Esophagus muscularis mucosa (tissue), 4 donors: ENCODE data around the gene RAMP3. TPM values are rescaled to one million over a fixed set of nuclear protein-coding genes. Genes with fewer than 3 reads are reported as not detected.

Experiments used
- DNase-seq: peaks from one replicate; pipeline ENCODE4 v3.0.0-alpha.2; 2017; ENCODE audit errors: extremely low spot score
- H3K27ac ChIP-seq, 4 donors: fragments of 200-600 bp; sonication (generic); replicated peaks in 1 of 4; 1 replicate in 3 of 4; 2 replicates in 1 of 4; pipeline ENCODE4 v1.5.1; 2016 to 2019; ENCODE audit warnings: mild to moderate bottlenecking in 1 of 4
- H3K27me3 ChIP-seq, 4 donors: fragments of 200-600 bp; sonication (generic); one replicate each; pipeline versions ENCODE4 v1.5.1 to v1.6.0; 2016 to 2019
- H3K36me3 ChIP-seq, 4 donors: fragments of 200-600 bp; sonication (generic); one replicate each; pipeline ENCODE4 v1.5.1; 2016 to 2019
- H3K4me1 ChIP-seq, 4 donors: fragments of 200-600 bp; sonication (generic); one replicate each; pipeline ENCODE4 v1.5.1; 2016 to 2019
- H3K4me3 ChIP-seq, 4 donors: fragments of 200-600 bp; sonication (generic); 1 replicate in 2 of 4; 2 replicates in 2 of 4; pipeline ENCODE4 v1.5.1; 2016 to 2019; ENCODE audit warnings: mild to moderate bottlenecking in 4 of 4, moderate library complexity in 1 of 4
- H3K9me3 ChIP-seq, 4 donors: fragments of 200-600 bp; sonication (generic); 1 replicate in 3 of 4; 2 replicates in 1 of 4; pipeline ENCODE4 v1.5.1; 2016 to 2019
- CTCF ChIP-seq, 3 experiments: fragments of 200-600 bp in 2 of 3; fragments of 450-650 bp in 1 of 3; sonication (generic) in 2 of 3; IDR thresholded peaks; one replicate each; pipeline ENCODE4 v1.5.1; 2017 to 2019; ENCODE audit warnings: antibody characterized with exemption in 3 of 3, mild to moderate bottlenecking in 2 of 3, moderate library complexity in 1 of 3
- EP300 ChIP-seq: sonication (generic); formaldehyde crosslinking; IDR thresholded peaks from one replicate; pipeline ENCODE4 v1.6.1; 2017; ENCODE audit warnings: antibody characterized with exemption
- POLR2A ChIP-seq: fragments of 450-650 bp; IDR thresholded peaks from one replicate; pipeline ENCODE4 v1.6.1; 2017; ENCODE audit warnings: antibody characterized with exemption, moderate library complexity, mild to moderate bottlenecking, low read depth
- POLR2AphosphoS5 ChIP-seq, 2 donors: sonication (generic); formaldehyde crosslinking; IDR thresholded peaks; one replicate each; pipeline ENCODE4 v1.6.1; 2017; ENCODE audit warnings: antibody characterized with exemption in 2 of 2
- WGBS: methylation state at CpG from one replicate; pipeline ENCODE4 v1.1.5; 2018; 5-methylcytosine and 5-hydroxymethylcytosine counted together
- intact Hi-C: fragments of 100-400 bp; cut with DNase I; formaldehyde crosslinking; loops from one replicate; pipeline ENCODE4 v1.15.1; 2023
- total RNA-seq, 4 donors: library from RNA; depleted of rRNA; stranded (reverse); fragments of >200 nt; gene quantifications; one replicate each; pipeline versions ENCODE4 v1.1.0 to v1.2.1, GENCODE V29; 2016

RAMP3 gene
- total RNA-seq, 4 donors from 2014 or later = 30.7 to 112 (median 77.2) TPM

GRCh38 chr7:45211958-45212357, 54.4 kb downstream of the RAMP3 start:
- no peak overlapping the region for H3K4me3 ChIP-seq
- H3K36me3 ChIP-seq = no peaks in the 10 kb centered on the region
- no peaks in the 10 kb centered on the region for H3K9me3 ChIP-seq
- intact Hi-C loops = no loop called here
- peak overlapping the region in 2 of 4 donors; percentile 13 to 31 for H3K27ac ChIP-seq
- 87% methylated on average over 2 of the region's 2 CpGs for WGBS
- TF ChIP-seq POLR2AphosphoS5 (IDR thresholded peaks at IDR 0.05) (no peak), EP300 (no peak), CTCF (IDR thresholded peaks at IDR 0.05) (no peak)
- peaks cover 0 to 21% (median 5%) of the 10 kb centered on the region in 4 donors for H3K4me1 ChIP-seq
- DNase-seq = no peak
- H3K27me3 ChIP-seq = peaks cover 0 to 37% (median 0%) of the 10 kb centered on the region in 4 donors

GRCh38 chr7:45212606-45213005, 55.0 kb downstream of the RAMP3 start:
- Histone ChIP-seq H3K4me3 (no peak overlapping the region), H3K27ac (no peak overlapping the region), H3K9me3 (no peaks in the 10 kb centered on the region), H3K27me3 (peaks cover 0 to 44% (median 0%) of the 10 kb centered on the region in 4 donors), H3K36me3 (no peaks in the 10 kb centered on the region), H3K4me1 (peaks cover 0 to 21% (median 5%) of the 10 kb centered on the region in 4 donors)
- DNase-seq = no peak
- intact Hi-C loops = no loop called here
- 84% methylated on average over 5 of the region's 5 CpGs for WGBS
- no peak for TF ChIP-seq CTCF (IDR thresholded peaks at IDR 0.05)

GRCh38 chr7:45215601-45216062, 58.0 kb downstream of the RAMP3 start:
- Histone ChIP-seq H3K4me1 (peaks cover 0 to 7% (median 3%) of the 10 kb centered on the region in 4 donors), H3K36me3 (no peaks in the 10 kb centered on the region), H3K27ac (no peak overlapping the region), H3K9me3 (no peaks in the 10 kb centered on the region), H3K4me3 (no peak overlapping the region), H3K27me3 (peaks cover 0 to 62% (median 0%) of the 10 kb centered on the region in 4 donors)
- TF ChIP-seq CTCF (IDR thresholded peaks at IDR 0.05) = no peak
- no peak for TF ChIP-seq POLR2AphosphoS5 (IDR thresholded peaks at IDR 0.05)
- intact Hi-C loops = no loop called here
- DNase-seq = no peak
- WGBS = 33% methylated on average over 7 of the region's 8 CpGs

GRCh38 chr7:45216181-45216580, 58.6 kb downstream of the RAMP3 start:
- Histone ChIP-seq H3K27me3 (peaks cover 0 to 62% (median 0%) of the 10 kb centered on the region in 4 donors), H3K36me3 (no peaks in the 10 kb centered on the region), H3K4me3 (no peak overlapping the region), H3K4me1 (peaks cover 0 to 7% (median 3%) of the 10 kb centered on the region in 4 donors), H3K27ac (no peak overlapping the region), H3K9me3 (no peaks in the 10 kb centered on the region)
- TF ChIP-seq CTCF (IDR thresholded peaks at IDR 0.05) = no peak
- no peak for TF ChIP-seq EP300
- no peak for TF ChIP-seq POLR2A
- no peak for TF ChIP-seq POLR2AphosphoS5 (IDR thresholded peaks at IDR 0.05)
- no peak for DNase-seq
- 63% methylated on average over 6 of the region's 7 CpGs for WGBS
- intact Hi-C loops = no loop called here

- Histone ChIP-seq H3K36me3 (no peaks in the 10 kb centered on the region), H3K9me3 (no peaks in the 10 kb centered on the region), H3K27ac (no peak overlapping the region), H3K4me1 (peaks cover 0 to 7% (median under 1%) of the 10 kb centered on the region in 4 donors), H3K27me3 (peaks cover 0 to 62% (median 0%) of the 10 kb centered on the region in 4 donors), H3K4me3 (no peak overlapping the region)
- WGBS = 59% methylated on average over 6 of the region's 11 CpGs
- intact Hi-C loops = no loop called here
- no peak for DNase-seq
- TF ChIP-seq POLR2A (no peak), POLR2AphosphoS5 (IDR thresholded peaks at IDR 0.05) (no peak), EP300 (no peak), CTCF (IDR thresholded peaks at IDR 0.05) (no peak)
Observed at GRCh38 chr7:45216622-45217165, 59.1 kb downstream of the RAMP3 start.
